ENCODE data around the gene METTL1. TPM values are rescaled to one million over a fixed set of nuclear protein-coding genes. Genes with fewer than 3 reads are reported as not detected.

METTL1 gene
- total and polyA plus RNA-seq, 2 donors from 2014 or later: 23.4 to 69.4 TPM

- no peak for FAIRE-seq
- Histone ChIP-seq H3K4me3 (ENCODE audit: low read length in 3 of 3) (no peak overlapping the region), H3K36me3 (ENCODE audit: control insufficient read depth in 2 of 3, insufficient read depth in 3 of 3, low read length in 3 of 3) (peaks cover 3 to 59% (median 27%) of the 10 kb centered on the region in 3 donors), H3K27me3 (ENCODE audit: control insufficient read depth, insufficient read depth, low read length) (no peaks in the 10 kb centered on the region), H3K4me1 (ENCODE audit: control insufficient read depth in 2 of 3, insufficient read depth in 2 of 3, low read depth in 1 of 3, low read length in 3 of 3) (peaks cover 0 to 9% (median 6%) of the 10 kb centered on the region in 3 donors), H3K27ac (ENCODE audit: low read depth in 2 of 2, low read length in 2 of 2) (no peak overlapping the region), H3K9me3 (ENCODE audit: control insufficient read depth in 2 of 3, insufficient read depth in 1 of 3, low read length in 3 of 3) (no peaks in the 10 kb centered on the region), H3K9ac (ENCODE audit: low read length in 3 of 3) (no peak overlapping the region)
- intact Hi-C loops (cut with DNase I): no loop called here
- no peak for DNase-seq
- no peak for TF ChIP-seq CTCF (IDR thresholded peaks at IDR 0.05; ENCODE audit: borderline replicate concordance, extremely low read depth, insufficient read depth)
Observed at GRCh38 chr12:57811028-57811755, 39.3 kb upstream of the METTL1 start.

GRCh38 chr12:57810450-57810849 lies 38.5 kb upstream of the METTL1 start:
- FAIRE-seq: no peak
- H3K4me1 ChIP-seq (ENCODE audit: control insufficient read depth in 2 of 3, insufficient read depth in 2 of 3, low read depth in 1 of 3, low read length in 3 of 3): peaks cover 0 to 2% (median 0%) of the 10 kb centered on the region in 3 donors
- DNase-seq: no peak

GRCh38 chr12:57809425-57809824 lies 37.5 kb upstream of the METTL1 start:
- intact Hi-C loops (cut with DNase I): no loop called here
- H3K4me1 ChIP-seq (ENCODE audit: control insufficient read depth in 2 of 3, insufficient read depth in 2 of 3, low read depth in 1 of 3, low read length in 3 of 3): no peaks in the 10 kb centered on the region
- no peak for DNase-seq
- no peaks in the 10 kb centered on the region for H3K9me3 ChIP-seq (ENCODE audit: control insufficient read depth in 2 of 3, insufficient read depth in 1 of 3, low read length in 3 of 3)
- no peak overlapping the region for H3K4me3 ChIP-seq (ENCODE audit: low read length in 3 of 3)
- TF ChIP-seq CTCF (IDR thresholded peaks at IDR 0.05; ENCODE audit: borderline replicate concordance, extremely low read depth, insufficient read depth): no peak
- H3K27me3 ChIP-seq (ENCODE audit: control insufficient read depth, insufficient read depth, low read length): no peaks in the 10 kb centered on the region
- no peak for FAIRE-seq
- no peak overlapping the region for H3K9ac ChIP-seq (ENCODE audit: low read length in 3 of 3)
- no peak overlapping the region for H3K27ac ChIP-seq (ENCODE audit: low read depth in 2 of 2, low read length in 2 of 2)
- peaks cover 3 to 60% (median 28%) of the 10 kb centered on the region in 3 donors for H3K36me3 ChIP-seq (ENCODE audit: control insufficient read depth in 2 of 3, insufficient read depth in 3 of 3, low read length in 3 of 3)

More at GRCh38 chr12:57810450-57810849, 38.5 kb upstream of the METTL1 start:
- H3K27ac ChIP-seq (ENCODE audit: low read depth in 2 of 2, low read length in 2 of 2): no peak overlapping the region
- H3K36me3 ChIP-seq (ENCODE audit: control insufficient read depth in 2 of 3, insufficient read depth in 3 of 3, low read length in 3 of 3): peaks cover 3 to 60% (median 28%) of the 10 kb centered on the region in 3 donors
- no peak overlapping the region for H3K9ac ChIP-seq (ENCODE audit: low read length in 3 of 3)
- no peaks in the 10 kb centered on the region for H3K9me3 ChIP-seq (ENCODE audit: control insufficient read depth in 2 of 3, insufficient read depth in 1 of 3, low read length in 3 of 3)
- TF ChIP-seq CTCF (IDR thresholded peaks at IDR 0.05; ENCODE audit: borderline replicate concordance, extremely low read depth, insufficient read depth): no peak
- no peaks in the 10 kb centered on the region for H3K27me3 ChIP-seq (ENCODE audit: control insufficient read depth, insufficient read depth, low read length)
- intact Hi-C loops (cut with DNase I): no loop called here
- no peak overlapping the region for H3K4me3 ChIP-seq (ENCODE audit: low read length in 3 of 3)
